HG03095 (cell line): Measurements from ENCODE around the gene CSAD.

Experiments used
- ATAC-seq: cut with Tn5 transposase; IDR thresholded peaks from one replicate; pipeline ENCODE4 v1.9.1; 2021; ENCODE audit warnings: moderate library complexity; ENCODE audit not compliant: unreplicated experiment

The CSAD gene

GRCh38 chr12:53180220-53180930 is at the start of gene CSAD, which contains the start of gene ZNF740:
Gene CSAD, minus strand, starts transcription at chr12:53180925. Its CDS starts 7,455 bp downstream, at chr12:53173470.
Gene ZNF740, plus strand, starts transcription at chr12:53180722. Its CDS starts 1,262 bp downstream, at chr12:53181984.
- peak; percentile 86 for ATAC-seq

GRCh38 chr12:53230108-53230845 is 49.6 kb upstream of the CSAD start:
- ATAC-seq: no peak

- ATAC-seq: no peak
Measured at GRCh38 chr12:53229454-53229853, 48.7 kb upstream of the CSAD start.

- no peak for ATAC-seq
Measured at GRCh38 chr12:53227836-53228235, 47.1 kb upstream of the CSAD start.

- no peak for ATAC-seq
Measured at GRCh38 chr12:53227341-53227740, 46.6 kb upstream of the CSAD start.

GRCh38 chr12:53226815-53227214 is 46.1 kb upstream of the CSAD start:
- ATAC-seq: no peak

GRCh38 chr12:53225635-53226424 is 45.1 kb upstream of the CSAD start:
- ATAC-seq: no peak

GRCh38 chr12:53224897-53225634 is 44.3 kb upstream of the CSAD start:
- no peak for ATAC-seq

- no peak for ATAC-seq
Measured at GRCh38 chr12:53224061-53224896, 43.6 kb upstream of the CSAD start.

- no peak for ATAC-seq
Measured at GRCh38 chr12:53223389-53224060, 42.8 kb upstream of the CSAD start.

GRCh38 chr12:53222806-53223261 is 42.1 kb upstream of the CSAD start:
- no peak for ATAC-seq

- no peak for ATAC-seq
Measured at GRCh38 chr12:53222170-53222721, 41.5 kb upstream of the CSAD start.

- ATAC-seq: peak; percentile 25
Measured at GRCh38 chr12:53221203-53222080, 40.7 kb upstream of the CSAD start.

GRCh38 chr12:53220694-53221202 is 40.0 kb upstream of the CSAD start:
- peak; percentile 59 for ATAC-seq

GRCh38 chr12:53219956-53220693 is 39.4 kb upstream of the CSAD start:
- peak; percentile 26 for ATAC-seq

GRCh38 chr12:53219292-53219955 is 38.7 kb upstream of the CSAD start:
- no peak for ATAC-seq
